Neuronal stem cell (in vitro differentiated cells): ENCODE data around the gene DOCK8.

Source experiments
- DNase-seq: peaks from one replicate; pipeline ENCODE4 v3.0.0-alpha.2; 2013; ENCODE audit warnings: low spot score
- H2AFZ ChIP-seq: one replicate; pipeline ENCODE4 v1.6.1; 2013; ENCODE audit warnings: mild to moderate bottlenecking, low read length, inconsistent platforms
- H2AK5ac ChIP-seq: 2 replicates; pipeline ENCODE4 v1.6.1; 2013; ENCODE audit warnings: low read depth, mild to moderate bottlenecking, inconsistent platforms, low read length, moderate library complexity, mixed read lengths
- H2BK120ac ChIP-seq: 2 replicates; pipeline ENCODE4 v1.6.1; 2013; ENCODE audit warnings: low read depth, mild to moderate bottlenecking, inconsistent platforms, low read length, moderate library complexity, mixed read lengths
- H2BK12ac ChIP-seq: one replicate; pipeline ENCODE4 v1.6.1; 2013; ENCODE audit warnings: low read length, inconsistent platforms
- H2BK15ac ChIP-seq: 2 replicates; pipeline ENCODE4 v1.6.1; 2013; ENCODE audit warnings: mild to moderate bottlenecking, low read length, inconsistent platforms, mixed read lengths
- H2BK5ac ChIP-seq: one replicate; pipeline ENCODE4 v1.6.1; 2013; ENCODE audit warnings: inconsistent platforms, mild to moderate bottlenecking, low read length, moderate library complexity
- H3K14ac ChIP-seq: one replicate; pipeline ENCODE4 v1.6.1; 2013; ENCODE audit warnings: low read length, inconsistent platforms
- H3K18ac ChIP-seq: 2 replicates; pipeline ENCODE4 v1.6.1; 2013; ENCODE audit warnings: low read length, inconsistent platforms
- H3K23ac ChIP-seq: 2 replicates; pipeline ENCODE4 v1.6.1; 2013; ENCODE audit warnings: low read depth, mild to moderate bottlenecking, mixed read lengths, low read length, inconsistent platforms; ENCODE audit not compliant: poor library complexity
- H3K27ac ChIP-seq: replicated peaks from 3 replicates; pipeline ENCODE4 v1.5.1; 2013; ENCODE audit warnings: low read length, inconsistent platforms
- H3K27me3 ChIP-seq, 3 experiments: 2 replicates each; pipeline ENCODE4 v1.6.1; 2013; ENCODE audit warnings: low read length in 3 of 3, mild to moderate bottlenecking in 2 of 3, inconsistent platforms in 1 of 3, low read depth in 1 of 3, mixed read lengths in 1 of 3, moderate library complexity in 1 of 3; ENCODE audit not compliant: control insufficient read depth in 3 of 3, insufficient read depth in 3 of 3
- H3K36me3 ChIP-seq, 2 donors: replicated peaks in 1 of 2; 2 replicates each; pipeline ENCODE4 v1.6.1; 2013; ENCODE audit warnings: low read length in 2 of 2; ENCODE audit not compliant: control insufficient read depth in 2 of 2, insufficient read depth in 2 of 2
- H3K4ac ChIP-seq: 2 replicates; pipeline ENCODE4 v1.6.1; 2013; ENCODE audit warnings: inconsistent platforms, mild to moderate bottlenecking, low read length, moderate library complexity
- H3K4me1 ChIP-seq, 2 donors: 1 replicate in 1 of 2; 2 replicates in 1 of 2; pipeline ENCODE4 v1.6.1; 2013; ENCODE audit warnings: low read length in 2 of 2, low read depth in 1 of 2; ENCODE audit not compliant: control insufficient read depth in 2 of 2, insufficient read depth in 1 of 2
- H3K4me2 ChIP-seq: one replicate; pipeline ENCODE4 v1.6.1; 2013; ENCODE audit warnings: mild to moderate bottlenecking, low read length, inconsistent platforms; ENCODE audit not compliant: insufficient read depth, poor library complexity, severe bottlenecking
- H3K4me3 ChIP-seq, 2 donors: 2 replicates each; pipeline ENCODE4 v1.5.1; 2013; ENCODE audit warnings: low read length in 2 of 2, mild to moderate bottlenecking in 2 of 2, inconsistent platforms in 1 of 2, moderate library complexity in 1 of 2
- H3K79me1 ChIP-seq: one replicate; pipeline ENCODE4 v1.6.1; 2013; ENCODE audit warnings: low read depth, mild to moderate bottlenecking, inconsistent platforms, low read length, moderate library complexity
- H3K9ac ChIP-seq: one replicate; pipeline ENCODE4 v1.6.1; 2013; ENCODE audit warnings: mild to moderate bottlenecking, low read depth, low read length, inconsistent platforms; ENCODE audit not compliant: poor library complexity
- H3K9me3 ChIP-seq, 2 donors: replicated peaks in 1 of 2; 2 replicates each; pipeline versions ENCODE3 to v1.6.1; 2013; ENCODE audit warnings: low read length in 2 of 2, mild to moderate bottlenecking in 2 of 2, inconsistent platforms in 1 of 2, low read depth in 1 of 2, mixed read lengths in 1 of 2, moderate library complexity in 1 of 2; ENCODE audit not compliant: control insufficient read depth in 2 of 2, insufficient read depth in 1 of 2
- H4K8ac ChIP-seq: one replicate; pipeline ENCODE4 v1.6.1; 2013; ENCODE audit warnings: low read depth, mild to moderate bottlenecking, inconsistent platforms, low read length, moderate library complexity
- H4K91ac ChIP-seq: one replicate; pipeline ENCODE4 v1.6.1; 2013; ENCODE audit warnings: low read length, low read depth, mild to moderate bottlenecking, inconsistent platforms; ENCODE audit not compliant: poor library complexity
- WGBS, 2 donors: extraction: QIAGEN DNeasy Blood & Tissue Kit; methylation state at CpG; one replicate each; pipeline ENCODE4 v1.1.7; 2013; ENCODE audit warnings: missing lambda C conversion rate in 2 of 2, mixed read lengths in 1 of 2; ENCODE audit not compliant: insufficient read length in 2 of 2, insufficient replicate concordance in 1 of 2; ENCODE audit errors: extremely low coverage in 2 of 2; 5-methylcytosine and 5-hydroxymethylcytosine counted together

The DOCK8 gene

DNA sequence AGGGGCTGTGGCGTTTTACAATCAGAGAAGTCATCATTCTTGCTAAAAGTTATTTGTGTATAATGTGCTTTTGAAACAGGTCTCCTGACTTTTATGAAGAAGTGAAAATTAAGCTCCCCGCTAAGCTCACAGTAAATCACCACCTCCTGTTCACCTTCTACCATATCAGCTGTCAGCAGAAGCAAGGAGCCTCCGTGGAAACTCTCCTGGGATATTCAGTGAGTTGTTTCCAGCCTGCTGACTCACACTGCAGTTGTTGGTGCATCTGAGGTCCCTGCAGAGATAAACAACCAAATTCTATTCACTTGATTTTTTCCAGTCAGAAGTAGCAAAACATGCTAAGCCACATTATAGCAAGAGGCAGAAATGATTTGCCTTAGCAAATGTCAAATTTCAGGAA, 156.7 kb downstream of the DOCK8 start:
- Histone ChIP-seq H3K27ac (no peak overlapping the region), H3K9me3 (no peaks in the 10 kb centered on the region)

DNA sequence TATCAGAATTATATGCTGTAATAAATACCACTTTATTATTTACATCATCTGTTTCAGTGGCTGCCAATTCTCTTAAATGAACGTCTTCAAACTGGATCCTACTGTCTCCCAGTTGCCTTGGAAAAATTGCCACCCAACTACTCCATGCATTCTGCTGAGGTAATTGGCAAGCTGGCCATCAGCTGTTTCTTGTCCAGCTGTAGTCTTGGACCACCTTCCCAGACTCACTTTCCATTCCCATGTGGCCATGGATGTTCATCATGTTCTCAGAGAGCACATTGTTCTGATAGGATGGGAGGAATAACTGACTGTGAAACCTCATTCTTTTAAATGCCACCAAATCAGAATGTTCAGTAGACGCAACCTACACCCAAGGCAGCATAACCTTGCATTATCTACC, 157.5 kb downstream of the DOCK8 start:
- Histone ChIP-seq H3K36me3 (no peaks in the 10 kb centered on the region), H3K4me1 (no peaks in the 10 kb centered on the region), H3K23ac (no peak overlapping the region), H3K27ac (no peak overlapping the region), H2AK5ac (no peak overlapping the region), H3K18ac (no peak overlapping the region), H2BK15ac (no peak overlapping the region), H3K4me3 (no peak overlapping the region), H2BK120ac (no peak overlapping the region), H4K91ac (no peak overlapping the region), H3K4ac (no peak overlapping the region), H2AFZ (no peak overlapping the region), H2BK5ac (no peak overlapping the region), H3K79me1 (no peaks in the 10 kb centered on the region), H3K4me2 (no peak overlapping the region), H2BK12ac (no peak overlapping the region), H3K9ac (no peak overlapping the region), H4K8ac (no peak overlapping the region), H3K9me3 (no peaks in the 10 kb centered on the region), H3K14ac (no peak overlapping the region), H3K27me3 (peaks cover 0 to 8% (median 0%) of the 10 kb centered on the region in 3 experiments)
- no CpG with 5 or more reads among the region's 2 CpGs for WGBS, 2 donors
- DNase-seq, result no peak

More for the DNA sequence above, 156.7 kb downstream of the DOCK8 start:
- Histone ChIP-seq H3K36me3 (no peaks in the 10 kb centered on the region), H2BK12ac (no peak overlapping the region), H4K8ac (no peak overlapping the region), H2BK120ac (no peak overlapping the region), H3K4me1 (no peaks in the 10 kb centered on the region), H3K14ac (no peak overlapping the region), H3K4me3 (no peak overlapping the region), H2AK5ac (no peak overlapping the region), H3K79me1 (no peaks in the 10 kb centered on the region), H3K23ac (no peak overlapping the region), H2BK5ac (no peak overlapping the region), H3K18ac (no peak overlapping the region), H3K27me3 (peaks cover 0 to 3% (median 0%) of the 10 kb centered on the region in 3 experiments), H3K9ac (no peak overlapping the region), H2AFZ (no peak overlapping the region), H3K4me2 (no peak overlapping the region), H2BK15ac (no peak overlapping the region), H4K91ac (no peak overlapping the region), H3K4ac (no peak overlapping the region)
- WGBS, 2 donors, result no CpG with 5 or more reads among the region's 3 CpGs
- DNase-seq, result no peak

DNA sequence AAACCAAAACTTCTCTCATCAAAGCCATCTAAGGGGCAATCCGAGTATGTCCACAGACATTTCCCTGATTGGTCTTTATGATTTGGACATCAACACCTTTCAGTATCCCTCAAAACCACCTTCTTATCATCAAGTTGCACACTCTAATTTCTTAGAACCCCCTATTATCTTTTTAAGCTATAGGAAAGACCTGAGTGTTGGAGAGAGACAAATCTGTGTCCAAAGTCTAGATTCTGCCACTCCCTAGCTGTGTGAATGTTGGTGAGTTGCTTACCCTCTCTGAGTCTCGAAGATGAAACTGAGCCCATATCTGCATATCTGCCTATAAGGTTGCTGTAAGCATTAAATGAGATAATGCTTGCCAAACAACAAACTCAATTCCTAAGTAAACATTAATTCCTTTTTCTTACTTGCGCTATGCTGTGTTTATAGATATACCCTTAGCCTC, 159.1 kb downstream of the DOCK8 start:
- no peak overlapping the region for H3K27ac ChIP-seq
- H3K36me3 ChIP-seq, result no peaks in the 10 kb centered on the region
- H3K14ac ChIP-seq, result no peak overlapping the region
- no peak overlapping the region for H4K91ac ChIP-seq
- no peak overlapping the region for H4K8ac ChIP-seq
- no peak overlapping the region for H2BK12ac ChIP-seq
- H2AFZ ChIP-seq, result no peak overlapping the region
- WGBS, 2 donors, result no CpG with 5 or more reads among the region's 3 CpGs
- H3K4ac ChIP-seq, result no peak overlapping the region
- H3K9me3 ChIP-seq, result no peaks in the 10 kb centered on the region
- no peak overlapping the region for H3K18ac ChIP-seq
- peaks cover 0 to 20% (median 0%) of the 10 kb centered on the region in 3 experiments for H3K27me3 ChIP-seq
- no peak overlapping the region for H3K9ac ChIP-seq
- H3K4me3 ChIP-seq, result no peak overlapping the region
- no peak overlapping the region for H3K23ac ChIP-seq
- H3K4me2 ChIP-seq, result no peak overlapping the region
- H2AK5ac ChIP-seq, result no peak overlapping the region
- H3K79me1 ChIP-seq, result no peaks in the 10 kb centered on the region
- no peak overlapping the region for H2BK15ac ChIP-seq
- DNase-seq, result no peak
- no peak overlapping the region for H2BK120ac ChIP-seq
- no peaks in the 10 kb centered on the region for H3K4me1 ChIP-seq
- no peak overlapping the region for H2BK5ac ChIP-seq

DNA sequence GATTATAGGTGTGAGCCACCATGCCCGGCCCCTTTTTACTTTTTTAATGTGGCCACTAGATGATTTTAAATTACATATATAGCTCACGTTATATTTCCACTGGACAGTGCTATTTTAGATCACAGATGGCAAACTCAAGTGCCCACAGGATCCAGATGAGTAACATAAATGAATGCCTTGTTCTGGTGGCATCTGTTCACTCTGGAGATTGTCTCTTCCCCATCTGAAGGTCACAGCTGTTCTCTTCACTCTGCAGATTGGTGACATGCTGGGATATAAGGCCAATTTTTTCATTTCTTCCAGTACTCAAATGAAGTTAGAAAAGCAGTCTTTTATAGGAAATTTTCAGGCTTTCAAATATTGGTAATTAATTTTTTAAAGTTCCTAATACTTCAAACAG, 160.1 kb downstream of the DOCK8 start:
- Histone ChIP-seq H4K91ac (no peak overlapping the region), H3K9ac (no peak overlapping the region), H3K14ac (no peak overlapping the region), H3K4me1 (no peaks in the 10 kb centered on the region), H3K23ac (no peak overlapping the region), H3K4me3 (no peak overlapping the region), H2BK15ac (no peak overlapping the region), H2AK5ac (no peak overlapping the region), H2BK12ac (no peak overlapping the region), H3K4ac (no peak overlapping the region), H3K27me3 (peaks cover 0 to 22% (median 0%) of the 10 kb centered on the region in 3 experiments), H2AFZ (no peak overlapping the region), H4K8ac (no peak overlapping the region), H3K36me3 (no peaks in the 10 kb centered on the region), H3K18ac (no peak overlapping the region), H3K4me2 (no peak overlapping the region), H2BK5ac (no peak overlapping the region), H2BK120ac (no peak overlapping the region), H3K79me1 (no peaks in the 10 kb centered on the region), H3K27ac (no peak overlapping the region), H3K9me3 (no peaks in the 10 kb centered on the region)
- no peak for DNase-seq
- WGBS, 2 donors, result no CpG with 5 or more reads among the region's 2 CpGs
